ENCODE data around the gene PBX3.

DNA sequence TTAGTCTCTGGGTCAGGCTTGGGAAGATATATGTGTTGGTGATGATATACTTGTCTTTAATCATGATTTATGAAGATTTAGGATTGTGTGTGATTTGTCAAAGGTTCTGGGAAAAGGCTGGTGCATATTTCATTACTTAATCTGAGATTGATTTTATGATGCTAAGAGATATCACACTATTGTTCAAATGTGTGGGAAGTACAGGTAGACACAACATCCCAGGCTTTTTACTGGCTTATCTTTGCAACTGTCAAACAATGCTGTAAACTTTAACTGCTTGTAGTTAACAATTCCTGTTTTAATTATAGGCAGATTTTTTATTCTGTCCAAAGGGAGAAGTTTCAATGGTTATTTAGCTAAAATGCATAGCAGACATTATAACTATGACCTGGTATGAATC, 23.9 kb downstream of the PBX3 start:
- no peak for TF ChIP-seq EP300 (IDR thresholded peaks at IDR 0.05; ENCODE audit: borderline replicate concordance in 1 of 2, control insufficient read depth in 1 of 2, low read depth in 2 of 2, low read length in 2 of 2)
- TF ChIP-seq, protein P1, sequence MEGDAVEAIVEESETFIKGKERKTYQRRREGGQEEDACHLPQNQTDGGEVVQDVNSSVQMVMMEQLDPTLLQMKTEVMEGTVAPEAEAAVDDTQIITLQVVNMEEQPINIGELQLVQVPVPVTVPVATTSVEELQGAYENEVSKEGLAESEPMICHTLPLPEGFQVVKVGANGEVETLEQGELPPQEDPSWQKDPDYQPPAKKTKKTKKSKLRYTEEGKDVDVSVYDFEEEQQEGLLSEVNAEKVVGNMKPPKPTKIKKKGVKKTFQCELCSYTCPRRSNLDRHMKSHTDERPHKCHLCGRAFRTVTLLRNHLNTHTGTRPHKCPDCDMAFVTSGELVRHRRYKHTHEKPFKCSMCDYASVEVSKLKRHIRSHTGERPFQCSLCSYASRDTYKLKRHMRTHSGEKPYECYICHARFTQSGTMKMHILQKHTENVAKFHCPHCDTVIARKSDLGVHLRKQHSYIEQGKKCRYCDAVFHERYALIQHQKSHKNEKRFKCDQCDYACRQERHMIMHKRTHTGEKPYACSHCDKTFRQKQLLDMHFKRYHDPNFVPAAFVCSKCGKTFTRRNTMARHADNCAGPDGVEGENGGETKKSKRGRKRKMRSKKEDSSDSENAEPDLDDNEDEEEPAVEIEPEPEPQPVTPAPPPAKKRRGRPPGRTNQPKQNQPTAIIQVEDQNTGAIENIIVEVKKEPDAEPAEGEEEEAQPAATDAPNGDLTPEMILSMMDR (IDR thresholded peaks at IDR 0.05 in 2 of 3, conservative IDR thresholded peaks at IDR 0.05 in 1 of 3; ENCODE audit: control insufficient read depth in 2 of 3, extremely low read depth in 1 of 3, insufficient read depth in 1 of 3, low read depth in 3 of 3, low read length in 3 of 3) = no peak
- TF ChIP-seq, protein P2, sequence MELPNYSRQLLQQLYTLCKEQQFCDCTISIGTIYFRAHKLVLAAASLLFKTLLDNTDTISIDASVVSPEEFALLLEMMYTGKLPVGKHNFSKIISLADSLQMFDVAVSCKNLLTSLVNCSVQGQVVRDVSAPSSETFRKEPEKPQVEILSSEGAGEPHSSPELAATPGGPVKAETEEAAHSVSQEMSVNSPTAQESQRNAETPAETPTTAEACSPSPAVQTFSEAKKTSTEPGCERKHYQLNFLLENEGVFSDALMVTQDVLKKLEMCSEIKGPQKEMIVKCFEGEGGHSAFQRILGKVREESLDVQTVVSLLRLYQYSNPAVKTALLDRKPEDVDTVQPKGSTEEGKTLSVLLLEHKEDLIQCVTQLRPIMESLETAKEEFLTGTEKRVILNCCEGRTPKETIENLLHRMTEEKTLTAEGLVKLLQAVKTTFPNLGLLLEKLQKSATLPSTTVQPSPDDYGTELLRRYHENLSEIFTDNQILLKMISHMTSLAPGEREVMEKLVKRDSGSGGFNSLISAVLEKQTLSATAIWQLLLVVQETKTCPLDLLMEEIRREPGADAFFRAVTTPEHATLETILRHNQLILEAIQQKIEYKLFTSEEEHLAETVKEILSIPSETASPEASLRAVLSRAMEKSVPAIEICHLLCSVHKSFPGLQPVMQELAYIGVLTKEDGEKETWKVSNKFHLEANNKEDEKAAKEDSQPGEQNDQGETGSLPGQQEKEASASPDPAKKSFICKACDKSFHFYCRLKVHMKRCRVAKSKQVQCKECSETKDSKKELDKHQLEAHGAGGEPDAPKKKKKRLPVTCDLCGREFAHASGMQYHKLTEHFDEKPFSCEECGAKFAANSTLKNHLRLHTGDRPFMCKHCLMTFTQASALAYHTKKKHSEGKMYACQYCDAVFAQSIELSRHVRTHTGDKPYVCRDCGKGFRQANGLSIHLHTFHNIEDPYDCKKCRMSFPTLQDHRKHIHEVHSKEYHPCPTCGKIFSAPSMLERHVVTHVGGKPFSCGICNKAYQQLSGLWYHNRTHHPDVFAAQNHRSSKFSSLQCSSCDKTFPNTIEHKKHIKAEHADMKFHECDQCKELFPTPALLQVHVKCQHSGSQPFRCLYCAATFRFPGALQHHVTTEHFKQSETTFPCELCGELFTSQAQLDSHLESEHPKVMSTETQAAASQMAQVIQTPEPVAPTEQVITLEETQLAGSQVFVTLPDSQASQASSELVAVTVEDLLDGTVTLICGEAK (IDR thresholded peaks at IDR 0.05; ENCODE audit: borderline replicate concordance) = no peak
- no peak for TF ChIP-seq SMC3 (IDR thresholded peaks at IDR 0.05; ENCODE audit: borderline replicate concordance, low read length)
